HCT116 (cell line): Measurements from ENCODE around the gene MACROD1. TPM values are rescaled to one million over a fixed set of nuclear protein-coding genes. Genes with fewer than 3 reads are reported as not detected.

Experiments
- ATAC-seq: fragments of 200-7000 bp; cut with Tn5 transposase; 2 replicates; pipeline ENCODE4 v1.9.1; 2020; ENCODE audit warnings: mild to moderate bottlenecking, moderate library complexity
- BruUV-seq: library from RNA; stranded (reverse); fragments of 400-500 nt; replicated peaks from 2 replicates; lab custom pipeline; 2021; lab: Mats Ljungman, UMichigan
- CTCF ChIA-PET: fragments of 300-600 bp; sonication (Branson Sonifier 250); formaldehyde crosslinking; loops from one replicate; lab custom pipeline; 2021; ENCODE audit warnings: antibody characterized with exemption; lab: Charles Lee
- POLR2A ChIA-PET: fragments of 300-600, 350-600 bp; sonication (Branson Sonifier 250); formaldehyde crosslinking; loops from one replicate; lab custom pipeline; 2021; ENCODE audit warnings: antibody characterized with exemption; lab: Charles Lee
- RAD21 ChIA-PET, 2 experiments: fragments of 300-600 bp; sonication (Branson Sonifier 250); formaldehyde crosslinking; loops; one replicate each; lab custom pipeline; 2023; ENCODE audit warnings: low total read pairs in 2 of 2; ENCODE audit not compliant: uncharacterized antibody in 2 of 2, unreplicated experiment in 2 of 2, low non-redundant PET in 1 of 2; lab: Charles Lee
- DNase-seq: peaks from one replicate; pipeline ENCODE4 v3.0.0-alpha.2; 2010; ENCODE audit warnings: low read depth, low spot score
- H2AFZ ChIP-seq: fragments of 200-600 bp; shearing (Covaris generic), sonication (generic); 2 replicates; pipeline ENCODE4 v1.6.1; 2017; ENCODE audit warnings: low read depth, mixed run types, mixed read lengths, antibody characterized with exemption, low read length; ENCODE audit not compliant: poor library complexity, severe bottlenecking
- H3K27ac ChIP-seq: 2 replicates; pipeline ENCODE4 v1.5.1; 2012; ENCODE audit warnings: low read depth, low read length
- H3K27me3 ChIP-seq: fragments of 200-600 bp; sonication (generic); 2 replicates; pipeline ENCODE4 v1.6.1; 2016; ENCODE audit warnings: mixed run types, low read length, mixed read lengths; ENCODE audit not compliant: insufficient read depth
- H3K36me3 ChIP-seq, 2 experiments: fragments of 200-500 bp in 1 of 2; fragments of 200-600 bp in 1 of 2; sonication (Bioruptor generic) in 1 of 2; sonication (generic) in 1 of 2; 2 replicates each; pipeline versions ENCODE4 v1.5.1 to v1.6.1; 2014 to 2016; ENCODE audit warnings: low read length in 2 of 2, inconsistent platforms in 1 of 2, mixed read lengths in 1 of 2, mixed run types in 1 of 2; ENCODE audit not compliant: insufficient read depth in 2 of 2, control insufficient read depth in 1 of 2
- H3K4me1 ChIP-seq, 2 experiments: fragments of 200-600 bp in 1 of 2; sonication (generic) in 1 of 2; 2 replicates each; pipeline versions ENCODE4 v1.5.1 to v1.6.1; 2012 to 2017; ENCODE audit warnings: low read length in 2 of 2, inconsistent platforms in 1 of 2, mild to moderate bottlenecking in 1 of 2, mixed read lengths in 1 of 2, mixed run types in 1 of 2, moderate library complexity in 1 of 2; ENCODE audit not compliant: insufficient read depth in 2 of 2, control insufficient read depth in 1 of 2
- H3K4me2 ChIP-seq: fragments of 200-600 bp; sonication (generic); 2 replicates; pipeline ENCODE4 v1.6.1; 2017; ENCODE audit warnings: mixed run types, low read length, mixed read lengths
- H3K4me3 ChIP-seq, 2 experiments: fragments of 200-600 bp in 1 of 2; sonication (generic) in 1 of 2; replicated peaks in 1 of 2; 2 replicates each; pipeline ENCODE4 v1.5.1; 2011 to 2016; ENCODE audit warnings: low read length in 2 of 2, control low read depth in 1 of 2, low read depth in 1 of 2, mild to moderate bottlenecking in 1 of 2, mixed read lengths in 1 of 2, mixed run types in 1 of 2
- H3K79me2 ChIP-seq: fragments of 200-600 bp; sonication (generic); 2 replicates; pipeline ENCODE4 v1.6.1; 2017; ENCODE audit warnings: mild to moderate bottlenecking, mixed run types, low read length, moderate library complexity, mixed read lengths; ENCODE audit not compliant: insufficient read depth
- H3K9ac ChIP-seq: fragments of 200-600 bp; sonication (generic); 2 replicates; pipeline ENCODE4 v1.6.1; 2016; ENCODE audit warnings: low read length, mixed read lengths
- H3K9me2 ChIP-seq: fragments of 200-600 bp; sonication (generic), shearing (Covaris generic); 2 replicates; pipeline ENCODE4 v1.6.1; 2017; ENCODE audit warnings: mixed run types, mild to moderate bottlenecking, moderate library complexity; ENCODE audit not compliant: insufficient read depth
- H3K9me3 ChIP-seq, 2 experiments: fragments of 200-500 bp in 1 of 2; fragments of 200-600 bp in 1 of 2; sonication (Bioruptor generic) in 1 of 2; sonication (generic) in 1 of 2; 2 replicates each; pipeline ENCODE4 v1.6.1; 2014 to 2017; ENCODE audit warnings: low read length in 2 of 2, mixed read lengths in 2 of 2, inconsistent platforms in 1 of 2, low read depth in 1 of 2, mild to moderate bottlenecking in 1 of 2, mixed run types in 1 of 2, moderate library complexity in 1 of 2; ENCODE audit not compliant: control insufficient read depth in 1 of 2, insufficient read depth in 1 of 2
- H4K20me1 ChIP-seq: fragments of 200-600 bp; sonication (generic), shearing (Covaris generic); 2 replicates; pipeline ENCODE4 v1.6.1; 2017; ENCODE audit warnings: mixed run types, mild to moderate bottlenecking, moderate library complexity; ENCODE audit not compliant: insufficient read depth
- CBX3 ChIP-seq: IDR thresholded peaks from 2 replicates; pipeline ENCODE4 v1.6.1; 2012; ENCODE audit warnings: low read depth
- EGR1 ChIP-seq: IDR thresholded peaks from 2 replicates; pipeline ENCODE4 v1.6.1; 2012; ENCODE audit warnings: low read depth
- EZH2 ChIP-seq: fragments of 200-600 bp; sonication (generic); IDR thresholded peaks from 2 replicates; pipeline ENCODE4 v1.6.1; 2017; ENCODE audit warnings: antibody characterized with exemption, mixed run types
- FOSL1 ChIP-seq: IDR thresholded peaks from 2 replicates; pipeline ENCODE4 v1.6.1; 2012; ENCODE audit warnings: low read depth
- JUND ChIP-seq: IDR thresholded peaks from 2 replicates; pipeline ENCODE4 v1.6.1; 2012
- POLR2A ChIP-seq: IDR thresholded peaks from 2 replicates; pipeline ENCODE4 v1.7.0; 2011; ENCODE audit warnings: borderline replicate concordance; ENCODE audit not compliant: insufficient read depth, insufficient read length; ENCODE audit errors: extremely low read depth
- SIN3A ChIP-seq: IDR thresholded peaks from 2 replicates; pipeline ENCODE4 v1.6.1; 2012; ENCODE audit warnings: low read depth
- SP1 ChIP-seq: IDR thresholded peaks from 2 replicates; pipeline ENCODE4 v1.6.1; 2012; ENCODE audit warnings: low read depth
- SRF ChIP-seq: IDR thresholded peaks from 2 replicates; pipeline ENCODE4 v1.6.1; 2012; ENCODE audit warnings: low read depth
- YY1 ChIP-seq: IDR thresholded peaks from 2 replicates; pipeline ENCODE4 v1.6.1; 2011; ENCODE audit warnings: low read length, low read depth, moderate library complexity, mild to moderate bottlenecking; ENCODE audit not compliant: insufficient replicate concordance; ENCODE audit errors: extremely low read depth
- ZFX ChIP-seq: fragments of 450-650 bp; IDR thresholded peaks from 2 replicates; pipeline ENCODE4 v1.6.1; 2017
- ZNF274 ChIP-seq: fragments of 200-500 bp; sonication (Bioruptor generic); IDR thresholded peaks from 2 replicates; pipeline ENCODE4 v1.6.1; 2014; ENCODE audit warnings: mild to moderate bottlenecking, low read depth, low read length, inconsistent platforms
- intact Hi-C: fragments of 100-400 bp; cut with micrococcal nuclease; formaldehyde crosslinking; loops from 2 replicates; pipeline ENCODE4 v1.10.0; 2022
- total RNA-seq: library from RNA; stranded (reverse); gene quantifications from one replicate; pipeline ENCODE4 v1.2.1, GENCODE V29; 2021; ENCODE audit not compliant: unreplicated experiment
- TF ChIP-seq, protein P1 (sequence below): IDR thresholded peaks from 2 replicates; pipeline ENCODE4 v1.6.1; 2012; ENCODE audit warnings: low read depth
- TF ChIP-seq, protein P2 (sequence below): IDR thresholded peaks from 2 replicates; pipeline ENCODE4 v1.6.1; 2012

The MACROD1 gene
- total RNA-seq, 1 experiment from 2014 or later: 61.1 TPM

DNA sequence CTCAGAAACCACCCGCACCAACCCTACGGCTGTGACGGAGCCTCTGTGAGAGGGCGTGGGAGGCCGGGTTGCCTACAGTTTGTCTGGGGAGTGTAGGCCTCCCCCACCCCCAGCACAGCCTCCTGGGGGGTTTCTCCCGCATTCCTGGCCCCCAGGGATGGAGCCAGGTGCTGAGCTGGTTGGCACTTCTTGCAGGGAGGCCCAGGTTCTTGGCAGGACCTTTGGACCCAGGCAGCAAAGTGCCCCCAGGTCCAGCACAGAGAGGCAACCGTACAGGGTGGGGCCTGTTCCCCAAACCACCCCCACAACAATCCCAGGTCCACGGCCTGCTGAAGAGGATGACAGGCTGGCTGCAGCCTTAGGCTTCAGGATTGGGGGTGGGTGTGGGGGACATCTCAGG, 36.5 kb downstream of the MACROD1 start:
- H3K9ac ChIP-seq: no peak overlapping the region
- no peaks in the 10 kb centered on the region for H3K27me3 ChIP-seq
- ChIA-PET POLR2A (no interaction called here), CTCF (no interaction called here), RAD21 (no interaction called here)
- no peaks in the 10 kb centered on the region for H3K9me2 ChIP-seq
- BruUV-seq: no TSS peak
- no peak overlapping the region for H3K4me2 ChIP-seq
- H3K79me2 ChIP-seq: no peaks in the 10 kb centered on the region
- DNase-seq (no peak), ATAC-seq (no peak)
- no peaks in the 10 kb centered on the region for H4K20me1 ChIP-seq
- H2AFZ ChIP-seq: no peak overlapping the region
- H3K4me1 ChIP-seq: no peaks in the 10 kb centered on the region
- intact Hi-C loops: no loop called here
- H3K4me3 ChIP-seq: no peak overlapping the region
- H3K36me3 ChIP-seq: no peaks in the 10 kb centered on the region
- no peak overlapping the region for H3K27ac ChIP-seq
- H3K9me3 ChIP-seq: no peaks in the 10 kb centered on the region
- TF ChIP-seq SRF (no peak), POLR2A (no peak), EZH2 (no peak), EGR1 (no peak), ZFX (no peak), SP1 (no peak), JUND (no peak), SIN3A (no peak), FOSL1 (no peak), ZNF274 (no peak), CBX3 (no peak), YY1 (no peak)
- TF ChIP-seq, protein P1, sequence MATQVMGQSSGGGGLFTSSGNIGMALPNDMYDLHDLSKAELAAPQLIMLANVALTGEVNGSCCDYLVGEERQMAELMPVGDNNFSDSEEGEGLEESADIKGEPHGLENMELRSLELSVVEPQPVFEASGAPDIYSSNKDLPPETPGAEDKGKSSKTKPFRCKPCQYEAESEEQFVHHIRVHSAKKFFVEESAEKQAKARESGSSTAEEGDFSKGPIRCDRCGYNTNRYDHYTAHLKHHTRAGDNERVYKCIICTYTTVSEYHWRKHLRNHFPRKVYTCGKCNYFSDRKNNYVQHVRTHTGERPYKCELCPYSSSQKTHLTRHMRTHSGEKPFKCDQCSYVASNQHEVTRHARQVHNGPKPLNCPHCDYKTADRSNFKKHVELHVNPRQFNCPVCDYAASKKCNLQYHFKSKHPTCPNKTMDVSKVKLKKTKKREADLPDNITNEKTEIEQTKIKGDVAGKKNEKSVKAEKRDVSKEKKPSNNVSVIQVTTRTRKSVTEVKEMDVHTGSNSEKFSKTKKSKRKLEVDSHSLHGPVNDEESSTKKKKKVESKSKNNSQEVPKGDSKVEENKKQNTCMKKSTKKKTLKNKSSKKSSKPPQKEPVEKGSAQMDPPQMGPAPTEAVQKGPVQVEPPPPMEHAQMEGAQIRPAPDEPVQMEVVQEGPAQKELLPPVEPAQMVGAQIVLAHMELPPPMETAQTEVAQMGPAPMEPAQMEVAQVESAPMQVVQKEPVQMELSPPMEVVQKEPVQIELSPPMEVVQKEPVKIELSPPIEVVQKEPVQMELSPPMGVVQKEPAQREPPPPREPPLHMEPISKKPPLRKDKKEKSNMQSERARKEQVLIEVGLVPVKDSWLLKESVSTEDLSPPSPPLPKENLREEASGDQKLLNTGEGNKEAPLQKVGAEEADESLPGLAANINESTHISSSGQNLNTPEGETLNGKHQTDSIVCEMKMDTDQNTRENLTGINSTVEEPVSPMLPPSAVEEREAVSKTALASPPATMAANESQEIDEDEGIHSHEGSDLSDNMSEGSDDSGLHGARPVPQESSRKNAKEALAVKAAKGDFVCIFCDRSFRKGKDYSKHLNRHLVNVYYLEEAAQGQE: no peak
- TF ChIP-seq, protein P2, sequence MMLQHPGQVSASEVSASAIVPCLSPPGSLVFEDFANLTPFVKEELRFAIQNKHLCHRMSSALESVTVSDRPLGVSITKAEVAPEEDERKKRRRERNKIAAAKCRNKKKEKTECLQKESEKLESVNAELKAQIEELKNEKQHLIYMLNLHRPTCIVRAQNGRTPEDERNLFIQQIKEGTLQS: no peak
